ENCODE results near the gene YJEFN3.

DNA sequence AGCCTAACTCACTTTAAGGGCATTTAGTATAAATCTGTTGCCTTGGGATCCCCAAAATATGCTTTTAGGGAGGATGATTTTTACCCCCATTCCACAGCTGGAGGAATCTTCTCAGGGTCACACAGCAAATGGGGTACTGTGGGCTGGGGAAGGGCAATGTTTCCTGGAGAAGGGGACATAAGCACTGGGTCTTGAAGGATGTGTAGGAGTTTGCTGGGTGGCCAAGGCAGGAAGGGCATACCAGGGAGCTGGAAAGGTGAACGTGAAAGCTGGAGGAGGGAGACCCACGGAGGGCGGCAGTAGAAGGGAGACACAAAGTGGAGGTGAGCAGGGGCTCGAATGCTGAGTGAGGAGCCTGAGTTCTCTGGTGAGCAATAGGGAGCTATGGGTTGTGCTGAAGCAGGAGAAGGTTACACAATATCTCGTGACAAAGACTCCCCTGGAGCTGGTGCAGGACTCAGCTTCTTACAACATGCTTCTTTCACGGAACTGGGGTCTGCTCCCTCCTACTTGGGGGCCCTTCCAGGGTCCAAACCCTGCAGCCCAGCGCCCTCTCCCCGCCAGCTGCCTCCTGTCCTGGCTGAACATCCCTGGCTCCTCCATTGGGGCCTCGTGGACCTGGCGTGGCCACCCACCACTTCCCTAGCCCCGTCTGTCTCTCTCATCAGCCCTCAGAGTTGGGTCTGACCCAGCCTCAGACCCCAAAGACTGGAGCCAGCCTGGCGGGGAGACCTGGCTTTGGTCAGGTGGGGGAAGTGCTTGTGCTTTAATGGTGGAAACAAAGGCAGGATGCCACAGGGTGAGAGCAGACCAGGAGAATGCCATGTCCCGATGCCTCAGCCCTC lies 20.4 kb downstream of the YJEFN3 start:
- TF ChIP-seq EP300 (IDR thresholded peaks at IDR 0.05) = no peak
- TF ChIP-seq, protein P1, sequence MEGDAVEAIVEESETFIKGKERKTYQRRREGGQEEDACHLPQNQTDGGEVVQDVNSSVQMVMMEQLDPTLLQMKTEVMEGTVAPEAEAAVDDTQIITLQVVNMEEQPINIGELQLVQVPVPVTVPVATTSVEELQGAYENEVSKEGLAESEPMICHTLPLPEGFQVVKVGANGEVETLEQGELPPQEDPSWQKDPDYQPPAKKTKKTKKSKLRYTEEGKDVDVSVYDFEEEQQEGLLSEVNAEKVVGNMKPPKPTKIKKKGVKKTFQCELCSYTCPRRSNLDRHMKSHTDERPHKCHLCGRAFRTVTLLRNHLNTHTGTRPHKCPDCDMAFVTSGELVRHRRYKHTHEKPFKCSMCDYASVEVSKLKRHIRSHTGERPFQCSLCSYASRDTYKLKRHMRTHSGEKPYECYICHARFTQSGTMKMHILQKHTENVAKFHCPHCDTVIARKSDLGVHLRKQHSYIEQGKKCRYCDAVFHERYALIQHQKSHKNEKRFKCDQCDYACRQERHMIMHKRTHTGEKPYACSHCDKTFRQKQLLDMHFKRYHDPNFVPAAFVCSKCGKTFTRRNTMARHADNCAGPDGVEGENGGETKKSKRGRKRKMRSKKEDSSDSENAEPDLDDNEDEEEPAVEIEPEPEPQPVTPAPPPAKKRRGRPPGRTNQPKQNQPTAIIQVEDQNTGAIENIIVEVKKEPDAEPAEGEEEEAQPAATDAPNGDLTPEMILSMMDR (IDR thresholded peaks at IDR 0.05) = no peak
- no peak for TF ChIP-seq MAX (IDR thresholded peaks at IDR 0.05)
- TF ChIP-seq CBX2 (IDR thresholded peaks at IDR 0.05; ENCODE audit: borderline replicate concordance, low read depth) = no peak
- TF ChIP-seq RAD21 (conservative IDR thresholded peaks at IDR 0.05 in 1 of 2, IDR thresholded peaks at IDR 0.05 in 1 of 2) = no peak
- no peak for TF ChIP-seq HDAC2 (IDR thresholded peaks at IDR 0.05)
- TF ChIP-seq POLR2AphosphoS2 (conservative IDR thresholded peaks at IDR 0.05; ENCODE audit: low read length) = no peak
- TF ChIP-seq CHD2 (IDR thresholded peaks at IDR 0.05; ENCODE audit: low read length, partially characterized antibody) = no peak
- TF ChIP-seq ESRRA (IDR thresholded peaks at IDR 0.05; ENCODE audit: borderline replicate concordance, low read length) = no peak
- TF ChIP-seq, protein P2, sequence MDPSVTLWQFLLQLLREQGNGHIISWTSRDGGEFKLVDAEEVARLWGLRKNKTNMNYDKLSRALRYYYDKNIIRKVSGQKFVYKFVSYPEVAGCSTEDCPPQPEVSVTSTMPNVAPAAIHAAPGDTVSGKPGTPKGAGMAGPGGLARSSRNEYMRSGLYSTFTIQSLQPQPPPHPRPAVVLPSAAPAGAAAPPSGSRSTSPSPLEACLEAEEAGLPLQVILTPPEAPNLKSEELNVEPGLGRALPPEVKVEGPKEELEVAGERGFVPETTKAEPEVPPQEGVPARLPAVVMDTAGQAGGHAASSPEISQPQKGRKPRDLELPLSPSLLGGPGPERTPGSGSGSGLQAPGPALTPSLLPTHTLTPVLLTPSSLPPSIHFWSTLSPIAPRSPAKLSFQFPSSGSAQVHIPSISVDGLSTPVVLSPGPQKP (IDR thresholded peaks at IDR 0.05; ENCODE audit: low read depth, low read length) = no peak
- TF ChIP-seq SMC3 (IDR thresholded peaks at IDR 0.05) = no peak
- TF ChIP-seq MYC (IDR thresholded peaks at IDR 0.05; ENCODE audit: borderline replicate concordance, low read length) = no peak
- no peak for TF ChIP-seq CEBPB (IDR thresholded peaks at IDR 0.05)

Measured in A549 (cell line).